T-cell (primary cell): Measurements from ENCODE around the gene CHRNB2. TPM values are rescaled to one million over a fixed set of nuclear protein-coding genes. Genes with fewer than 3 reads are reported as not detected.
A peak's percentile ranks its signal among the peaks of the same experiment; 100 is the strongest.

Source experiments
- ATAC-seq, 4 experiments: fragments of 200-7000 bp in 3 of 4; fragments of 150-1000 bp in 1 of 4; cut with Tn5 transposase; replicated peaks in 1 of 4; 1 replicate in 3 of 4; 2 replicates in 1 of 4; pipeline ENCODE4 v1.10.0; 2021; ENCODE audit warnings: moderate library complexity in 3 of 4, mild to moderate bottlenecking in 2 of 4, moderate number of reproducible peaks in 1 of 4
- CTCF ChIA-PET, 2 donors: fragments of 300-600 bp; sonication (Branson Sonifier 250); formaldehyde crosslinking; loops; one replicate each; lab custom pipeline; 2022; ENCODE audit warnings: antibody characterized with exemption in 2 of 2; lab: Charles Lee
- POLR2A ChIA-PET, 2 donors: fragments of 300-600 bp; sonication (Branson Sonifier 250); formaldehyde crosslinking; loops; one replicate each; lab custom pipeline; 2022; ENCODE audit warnings: antibody characterized with exemption in 2 of 2; lab: Charles Lee
- DNase-seq, 35 experiments: peaks; one replicate each; pipeline versions ENCODE4 v3.0.0 to v3.0.0-alpha.2; 2013 to 2023
- H3K27ac ChIP-seq: one replicate; pipeline ENCODE4 v1.5.1; 2013; ENCODE audit warnings: low read length
- H3K27me3 ChIP-seq, 2 experiments: replicated peaks in 1 of 2; 1 replicate in 1 of 2; 2 replicates in 1 of 2; pipeline versions ENCODE4 v1.6.1 to v1.7.0; 2013; ENCODE audit warnings: low read length in 1 of 2, mixed read lengths in 1 of 2; ENCODE audit not compliant: control insufficient read depth in 2 of 2, insufficient read depth in 2 of 2; ENCODE audit errors: extremely low read depth in 1 of 2
- H3K36me3 ChIP-seq, 2 donors: 1 replicate in 1 of 2; 2 replicates in 1 of 2; pipeline versions ENCODE4 v1.6.1 to v1.7.0; 2013; ENCODE audit warnings: low read length in 1 of 2; ENCODE audit not compliant: control insufficient read depth in 2 of 2, insufficient read depth in 1 of 2; ENCODE audit errors: extremely low read depth in 1 of 2
- H3K4me1 ChIP-seq, 2 experiments: 1 replicate in 1 of 2; 2 replicates in 1 of 2; pipeline versions ENCODE4 v1.6.1 to v1.7.0; 2013; ENCODE audit warnings: low read length in 2 of 2, mixed read lengths in 1 of 2; ENCODE audit not compliant: insufficient read depth in 2 of 2, control insufficient read depth in 1 of 2; ENCODE audit errors: extremely low read depth in 1 of 2
- H3K4me3 ChIP-seq, 2 donors: 1 replicate in 1 of 2; 2 replicates in 1 of 2; pipeline versions ENCODE4 v1.5.1 to v1.7.0; 2013; ENCODE audit warnings: mild to moderate bottlenecking in 2 of 2, low read length in 1 of 2, moderate library complexity in 1 of 2; ENCODE audit not compliant: control insufficient read depth in 1 of 2; ENCODE audit errors: extremely low read depth in 1 of 2
- H3K9me3 ChIP-seq: 2 replicates; pipeline ENCODE4 v1.7.0; 2013
- H3K27ac Mint-ChIP-seq, 2 donors: one replicate each; pipeline ENCODE4 v1.8.0; 2020 to 2021; ENCODE audit warnings: mild to moderate bottlenecking in 2 of 2, mixed read lengths in 2 of 2
- H3K27me3 Mint-ChIP-seq, 2 donors: one replicate each; pipeline ENCODE4 v1.8.0; 2021 to 2022; ENCODE audit warnings: mixed read lengths in 2 of 2
- H3K36me3 Mint-ChIP-seq: one replicate; pipeline ENCODE4 v1.8.0; 2021; ENCODE audit warnings: mixed read lengths
- H3K4me1 Mint-ChIP-seq, 3 donors: one replicate each; pipeline ENCODE4 v1.8.0; 2020 to 2022; ENCODE audit warnings: mixed read lengths in 3 of 3, mild to moderate bottlenecking in 1 of 3
- H3K4me3 Mint-ChIP-seq, 3 donors: one replicate each; pipeline ENCODE4 v1.8.0; 2020 to 2022; ENCODE audit warnings: mild to moderate bottlenecking in 3 of 3, mixed read lengths in 3 of 3, moderate library complexity in 3 of 3
- H3K9me3 Mint-ChIP-seq, 3 donors: one replicate each; pipeline ENCODE4 v1.8.0; 2020 to 2022; ENCODE audit warnings: mixed read lengths in 3 of 3
- WGBS: methylation state at CpG from one replicate; pipeline ENCODE4 v1.1.5; 2013; ENCODE audit warnings: missing lambda C conversion rate; ENCODE audit not compliant: insufficient coverage; 5-methylcytosine and 5-hydroxymethylcytosine counted together
- total RNA-seq, 35 experiments: library from RNA in 6 of 35; stranded (reverse) in 6 of 35; fragments of 120-200 nt in 1 of 35; gene quantifications; one replicate each; pipeline versions ENCODE4 v1.2.1 to v1.2.4 and lab custom pipeline; 2013 to 2026

CHRNB2 gene
- total RNA-seq, 5 donors from 2014 or later (not counting 1 experiment from before 2014, with no cell fraction given) = 0.15 TPM; not detected in 4

GRCh38 chr1:154571244-154571963 lies 3.8 kb downstream of the CHRNB2 start:
- Histone ChIP-seq H3K36me3 (no peaks in the 10 kb centered on the region), H3K27ac (no peak overlapping the region), H3K4me3 (no peak overlapping the region), H3K9me3 (no peaks in the 10 kb centered on the region), H3K27me3 (peaks cover 2 to 39% of the 10 kb centered on the region in 2 experiments), H3K4me1 (peaks cover 0 to 12% of the 10 kb centered on the region in 2 experiments)
- H3K27me3 Mint-ChIP-seq = peaks cover 24 to 25% of the 10 kb centered on the region in 2 donors
- H3K27ac Mint-ChIP-seq = peak overlapping the region in 1 of 2 donors; percentile 58
- POLR2A ChIA-PET = no interaction called here
- 93% methylated on average over 58 of the region's 59 CpGs for WGBS
- no peak overlapping the region for H3K4me3 Mint-ChIP-seq
- H3K9me3 Mint-ChIP-seq = no peaks in the 10 kb centered on the region
- DNase-seq = no peak
- CTCF ChIA-PET = no interaction called here
- peaks cover 5 to 10% (median 9%) of the 10 kb centered on the region in 3 donors for H3K4me1 Mint-ChIP-seq
- ATAC-seq = no peak
- H3K36me3 Mint-ChIP-seq = peaks cover 2% of the 10 kb centered on the region

GRCh38 chr1:154571964-154572288 lies 4.3 kb downstream of the CHRNB2 start:
- ATAC-seq = no peak
- H3K36me3 Mint-ChIP-seq = peaks cover 2% of the 10 kb centered on the region
- ChIA-PET CTCF (no interaction called here), POLR2A (no interaction called here)
- DNase-seq = no peak
- Histone ChIP-seq H3K27me3 (peaks cover 2 to 39% of the 10 kb centered on the region in 2 experiments), H3K4me1 (peaks cover 0 to 12% of the 10 kb centered on the region in 2 experiments), H3K4me3 (no peak overlapping the region), H3K27ac (no peak overlapping the region), H3K36me3 (no peaks in the 10 kb centered on the region), H3K9me3 (no peaks in the 10 kb centered on the region)
- no peak overlapping the region for H3K27ac Mint-ChIP-seq
- H3K9me3 Mint-ChIP-seq = no peaks in the 10 kb centered on the region
- no peak overlapping the region for H3K4me3 Mint-ChIP-seq
- 90% methylated on average over 26 of the region's 29 CpGs for WGBS
- H3K27me3 Mint-ChIP-seq = peaks cover 19 to 20% of the 10 kb centered on the region in 2 donors
- H3K4me1 Mint-ChIP-seq = peaks cover 5 to 9% (median 8%) of the 10 kb centered on the region in 3 donors

- H3K27ac Mint-ChIP-seq = no peak overlapping the region
- Histone ChIP-seq H3K4me3 (no peak overlapping the region), H3K36me3 (no peaks in the 10 kb centered on the region), H3K27ac (no peak overlapping the region), H3K4me1 (peaks cover 0 to 9% of the 10 kb centered on the region in 2 experiments), H3K9me3 (no peaks in the 10 kb centered on the region), H3K27me3 (peaks cover 0 to 35% of the 10 kb centered on the region in 2 experiments)
- H3K9me3 Mint-ChIP-seq = no peaks in the 10 kb centered on the region
- POLR2A ChIA-PET = no interaction called here
- WGBS = 84% methylated on average over 6 of the region's 10 CpGs
- CTCF ChIA-PET = interaction anchor here in 1 of 2 donors (0.6 kb wide), 1 partner anchor 9 kb away, joined by 5 read pairs; no protein-coding TSS in a partner anchor
- peaks cover 2% of the 10 kb centered on the region for H3K36me3 Mint-ChIP-seq
- ATAC-seq = no peak
- H3K4me1 Mint-ChIP-seq = peaks cover 3 to 5% (median 4%) of the 10 kb centered on the region in 3 donors
- H3K4me3 Mint-ChIP-seq = no peak overlapping the region
- peaks cover 13 to 16% of the 10 kb centered on the region in 2 donors for H3K27me3 Mint-ChIP-seq
- no peak for DNase-seq
Measured at GRCh38 chr1:154572468-154573167, 5.0 kb downstream of the CHRNB2 start.

- ChIA-PET CTCF (no interaction called here), POLR2A (no interaction called here)
- H3K4me1 ChIP-seq = peaks cover 0 to 3% of the 10 kb centered on the region in 2 experiments
- H3K9me3 ChIP-seq = no peaks in the 10 kb centered on the region
- WGBS = 72% methylated on average over 3 of the region's 3 CpGs
- peaks cover 12 to 13% of the 10 kb centered on the region in 2 donors for H3K27me3 Mint-ChIP-seq
- H3K27me3 ChIP-seq = peaks cover 0 to 30% of the 10 kb centered on the region in 2 experiments
- H3K27ac Mint-ChIP-seq = no peak overlapping the region
- no peaks in the 10 kb centered on the region for H3K9me3 Mint-ChIP-seq
- ATAC-seq (no peak), DNase-seq (no peak)
- H3K4me3 Mint-ChIP-seq = no peak overlapping the region
- H3K4me1 Mint-ChIP-seq = no peaks in the 10 kb centered on the region
- no peak overlapping the region for H3K27ac ChIP-seq
- no peak overlapping the region for H3K4me3 ChIP-seq
- peaks cover 2% of the 10 kb centered on the region for H3K36me3 Mint-ChIP-seq
- no peaks in the 10 kb centered on the region for H3K36me3 ChIP-seq
Measured at GRCh38 chr1:154573168-154573510, 5.6 kb downstream of the CHRNB2 start.

GRCh38 chr1:154574716-154575115 lies 7.1 kb downstream of the CHRNB2 start:
- DNase-seq (no peak), ATAC-seq (no peak)
- 16% methylated on average over 3 of the region's 7 CpGs for WGBS
- Mint-ChIP-seq H3K4me1 (no peaks in the 10 kb centered on the region), H3K36me3 (peaks cover 14% of the 10 kb centered on the region), H3K9me3 (no peaks in the 10 kb centered on the region), H3K27me3 (peaks cover 7% of the 10 kb centered on the region in 2 donors), H3K4me3 (no peak overlapping the region), H3K27ac (no peak overlapping the region)
- peaks cover 2 to 9% of the 10 kb centered on the region in 2 donors for H3K36me3 ChIP-seq
- no peaks in the 10 kb centered on the region for H3K9me3 ChIP-seq
- H3K27ac ChIP-seq = no peak overlapping the region
- H3K27me3 ChIP-seq = peaks cover 0 to 17% of the 10 kb centered on the region in 2 experiments
- ChIA-PET CTCF (no interaction called here), POLR2A (no interaction called here)
- no peak overlapping the region for H3K4me3 ChIP-seq
- no peaks in the 10 kb centered on the region for H3K4me1 ChIP-seq

- no peak overlapping the region for H3K27ac Mint-ChIP-seq
- ATAC-seq = peak in 1 of 4 experiments; percentile 7
- H3K27me3 ChIP-seq = peaks cover 0 to 17% of the 10 kb centered on the region in 2 experiments
- H3K9me3 ChIP-seq = no peaks in the 10 kb centered on the region
- H3K9me3 Mint-ChIP-seq = no peaks in the 10 kb centered on the region
- ChIA-PET CTCF (no interaction called here), POLR2A (no interaction called here)
- H3K4me3 Mint-ChIP-seq = no peak overlapping the region
- H3K27me3 Mint-ChIP-seq = peaks cover 3 to 6% of the 10 kb centered on the region in 2 donors
- DNase-seq = no peak
- no peak overlapping the region for H3K4me3 ChIP-seq
- 81% methylated on average over 6 of the region's 10 CpGs for WGBS
- H3K36me3 Mint-ChIP-seq = peaks cover 16% of the 10 kb centered on the region
- H3K27ac ChIP-seq = no peak overlapping the region
- H3K4me1 ChIP-seq = no peaks in the 10 kb centered on the region
- H3K4me1 Mint-ChIP-seq = no peaks in the 10 kb centered on the region
- H3K36me3 ChIP-seq = peaks cover 2 to 15% of the 10 kb centered on the region in 2 donors
Measured at GRCh38 chr1:154575147-154575927, 7.8 kb downstream of the CHRNB2 start.
